Central memory CD4-positive, alpha-beta T cell (primary cell): Measurements from ENCODE around the gene ITGA8.
"Not testable (repeated sequence)": the region's sequence is repeated elsewhere in the genome, so short reads cannot be mapped to it uniquely, and the experiment has no call there.

Source experiments
- DNase-seq: peaks from one replicate; pipeline ENCODE4 v3.0.0; 2022

The ITGA8 gene

DNA sequence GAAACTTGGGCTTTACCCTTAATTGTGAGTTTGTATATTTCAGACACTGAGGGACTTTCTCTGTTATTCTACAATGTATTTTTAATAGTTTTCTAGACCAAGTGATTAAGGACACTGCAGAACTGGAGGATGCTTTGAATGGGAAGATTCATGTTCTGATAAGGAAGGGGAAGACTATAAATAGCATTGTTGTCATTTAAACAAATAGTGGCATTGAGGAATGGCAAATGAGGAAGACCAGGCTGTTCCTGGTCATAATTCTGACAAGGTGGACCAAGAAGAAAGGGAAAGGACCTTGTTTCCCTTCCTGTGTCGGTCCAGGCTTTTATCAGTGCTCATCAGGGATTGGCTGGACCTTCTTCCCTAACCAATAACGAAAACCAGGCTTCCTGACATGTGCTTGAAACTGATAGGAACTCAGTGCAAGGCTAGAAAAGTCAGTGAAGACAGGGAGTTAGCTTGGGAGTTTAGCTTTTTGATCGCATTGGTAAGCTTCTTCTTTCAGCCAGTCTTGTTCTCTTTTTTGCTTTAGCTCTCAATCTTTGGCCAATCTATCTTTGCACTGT lies 116.2 kb downstream of the ITGA8 start:
- DNase-seq, result no peak

- no peak for DNase-seq
These were observed 117.9 kb downstream of the ITGA8 start for GRCh38 chr10:15601819-15602218.

DNA sequence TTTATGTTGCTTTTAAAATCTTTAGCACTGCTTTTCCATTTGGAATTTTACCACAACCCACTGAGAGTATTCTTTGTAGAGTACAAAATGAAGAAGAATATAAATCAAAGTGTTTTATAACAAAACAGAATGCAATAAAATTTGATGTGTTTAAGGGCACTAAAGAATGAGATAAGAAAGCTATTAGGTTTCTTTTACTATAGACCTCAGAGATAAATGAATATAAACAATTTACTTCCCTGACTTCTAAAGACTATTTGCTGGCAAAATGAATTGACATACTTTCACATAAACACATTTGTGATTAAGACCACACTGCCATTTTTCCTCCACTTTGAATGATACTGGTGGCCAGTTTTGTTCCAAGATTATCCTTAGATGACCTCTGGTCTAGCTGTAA lies 124.5 kb downstream of the ITGA8 start:
- DNase-seq, result no peak

DNA sequence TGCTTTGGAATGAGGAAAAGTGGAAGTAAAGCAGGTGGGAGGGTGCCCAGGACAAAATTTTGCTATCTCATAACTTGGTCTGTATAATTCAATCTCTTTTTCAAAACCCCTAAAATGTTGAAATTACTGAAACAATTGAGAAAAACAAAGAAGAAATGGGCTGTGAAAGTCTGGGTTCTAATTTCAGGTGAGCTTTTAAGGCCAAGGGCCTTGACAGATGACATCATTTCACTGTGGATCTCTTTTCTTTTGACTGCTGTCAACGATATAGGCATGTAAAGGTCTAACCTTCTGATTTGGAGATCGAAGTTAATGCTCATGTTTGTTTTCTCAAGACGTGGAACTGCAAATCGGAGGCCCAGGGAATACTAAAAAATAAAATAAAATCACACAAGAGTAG lies 127.8 kb downstream of the ITGA8 start:
- DNase-seq, result no peak

DNA sequence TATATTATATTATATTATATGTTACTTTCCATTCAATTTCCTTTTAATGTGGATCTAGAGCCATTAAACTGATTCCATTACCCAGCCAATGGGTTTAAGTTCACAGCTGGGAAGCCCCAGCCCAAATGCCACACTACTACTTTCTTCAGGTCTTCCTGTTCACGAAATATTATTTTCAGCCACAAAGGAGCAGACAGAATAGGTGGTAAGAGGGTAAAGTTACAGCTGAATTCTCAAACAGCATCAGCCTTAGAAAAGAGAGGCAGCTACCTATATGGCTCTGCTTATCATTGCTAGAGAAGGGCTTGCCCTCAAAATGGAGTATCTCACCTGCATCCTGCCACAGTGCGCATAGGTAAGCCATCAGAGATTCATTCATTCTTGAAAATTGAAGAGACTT lies 128.3 kb downstream of the ITGA8 start:
- no peak for DNase-seq

DNA sequence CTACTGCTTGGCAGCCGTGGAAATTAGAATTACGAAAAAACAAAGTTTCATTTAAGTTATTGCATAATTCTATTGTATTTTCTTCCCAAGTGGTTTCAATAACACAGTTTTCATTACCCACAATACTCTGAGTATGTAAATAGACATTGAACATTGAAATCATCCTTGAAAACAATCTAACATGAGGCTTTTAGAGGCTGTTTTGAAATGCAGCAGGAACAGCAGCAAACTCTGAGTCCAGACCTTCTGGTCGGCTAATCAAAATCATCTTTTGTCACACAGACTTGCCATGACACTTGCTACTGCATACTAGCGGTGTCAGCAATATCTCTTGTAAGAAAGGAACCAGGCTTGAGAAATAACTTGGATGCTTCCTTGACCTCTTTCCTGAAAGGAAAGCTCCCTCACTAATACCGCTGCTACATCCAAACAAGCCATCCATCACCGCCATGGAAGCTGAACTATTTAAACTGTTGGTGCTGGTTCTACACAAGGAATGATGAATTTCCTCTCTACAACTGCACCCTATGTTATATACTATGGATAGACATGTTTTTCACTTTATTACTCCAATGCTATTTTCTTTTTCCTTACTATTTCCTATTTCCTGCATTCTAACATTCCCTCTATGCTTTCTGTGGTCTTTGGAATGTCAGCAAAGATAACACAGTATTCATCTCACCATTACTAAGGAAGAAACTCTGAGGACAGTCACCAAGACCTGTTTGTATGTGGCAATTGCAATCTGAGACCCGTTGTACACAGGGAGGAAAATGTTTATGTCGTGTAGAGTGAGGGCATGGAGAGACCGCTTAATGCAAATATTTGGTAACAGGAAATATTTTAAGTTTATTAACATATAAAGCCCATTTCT lies 130.8 kb downstream of the ITGA8 start:
- no peak for DNase-seq

DNA sequence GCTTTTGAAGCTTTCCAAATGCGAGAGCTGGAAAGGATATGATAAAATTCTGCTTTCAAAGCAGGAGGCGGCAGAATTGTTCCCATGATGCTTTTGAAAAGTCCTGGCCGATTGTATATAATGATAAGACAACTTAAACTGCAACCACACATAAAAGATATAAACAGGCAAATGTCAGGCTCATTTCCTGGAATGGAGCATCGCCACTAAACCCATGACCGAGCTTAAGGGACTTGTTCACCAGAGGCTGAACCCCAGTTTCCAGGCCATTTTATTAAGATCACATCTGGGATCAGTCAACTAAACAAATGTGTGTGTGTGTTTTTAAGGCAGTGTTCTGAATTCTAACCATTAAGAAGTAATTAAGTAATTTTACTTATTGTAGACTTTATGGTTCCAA lies 131.6 kb downstream of the ITGA8 start:
- no peak for DNase-seq

GRCh38 chr10:15587271-15587670 lies 132.5 kb downstream of the ITGA8 start:
- no peak for DNase-seq

- DNase-seq, result no peak
These were observed 134.4 kb downstream of the ITGA8 start for GRCh38 chr10:15585303-15585715.

DNA sequence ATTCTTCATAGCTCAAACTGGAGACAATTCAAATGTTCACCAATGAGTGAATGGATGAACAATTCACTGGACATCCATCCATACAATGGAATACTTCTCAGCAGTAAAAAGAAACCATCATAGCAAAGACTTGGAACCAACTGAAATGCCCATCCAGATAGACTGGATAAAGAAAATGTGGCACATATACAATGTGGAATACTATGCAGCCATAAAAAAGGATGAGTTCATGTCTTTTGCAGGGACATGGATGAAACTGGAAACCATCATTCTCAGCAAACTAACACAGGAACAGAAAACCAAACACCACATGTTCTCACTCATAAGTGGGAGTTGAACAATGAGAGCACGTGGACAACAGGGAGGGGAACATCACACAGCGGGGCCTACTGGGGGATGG lies 136.8 kb downstream of the ITGA8 start:
- DNase-seq, result not testable (repeated sequence)

- DNase-seq, result no peak
These were observed 140.1 kb downstream of the ITGA8 start for GRCh38 chr10:15579605-15580004.

DNA sequence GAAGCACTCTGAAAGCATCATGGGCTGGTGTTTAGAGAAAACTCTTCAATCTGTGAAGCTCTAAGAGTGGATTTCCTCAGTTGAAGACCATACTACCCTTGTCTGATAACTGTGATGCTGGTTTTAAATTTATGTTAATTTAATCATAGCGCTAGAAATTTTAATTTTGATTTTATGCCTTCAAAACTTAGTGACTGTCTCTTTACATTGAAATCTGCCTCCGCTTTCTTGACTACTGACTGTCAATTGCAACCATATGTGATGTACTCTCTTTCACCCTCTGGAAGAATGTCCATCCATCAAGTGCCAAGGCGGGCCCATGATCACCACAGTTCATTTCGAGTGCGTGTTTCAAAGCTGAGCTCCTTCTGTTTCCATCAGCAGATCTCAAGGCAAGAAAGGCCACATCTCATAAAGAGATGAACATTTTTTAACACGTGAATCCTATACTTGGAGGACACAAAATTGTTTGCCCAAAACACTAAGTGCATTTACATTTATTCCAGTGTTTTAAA lies 147.1 kb downstream of the ITGA8 start:
- no peak for DNase-seq

GRCh38 chr10:15571575-15571974 lies 148.1 kb downstream of the ITGA8 start:
- no peak for DNase-seq

GRCh38 chr10:15570738-15571339 lies 148.9 kb downstream of the ITGA8 start:
- no peak for DNase-seq

DNA sequence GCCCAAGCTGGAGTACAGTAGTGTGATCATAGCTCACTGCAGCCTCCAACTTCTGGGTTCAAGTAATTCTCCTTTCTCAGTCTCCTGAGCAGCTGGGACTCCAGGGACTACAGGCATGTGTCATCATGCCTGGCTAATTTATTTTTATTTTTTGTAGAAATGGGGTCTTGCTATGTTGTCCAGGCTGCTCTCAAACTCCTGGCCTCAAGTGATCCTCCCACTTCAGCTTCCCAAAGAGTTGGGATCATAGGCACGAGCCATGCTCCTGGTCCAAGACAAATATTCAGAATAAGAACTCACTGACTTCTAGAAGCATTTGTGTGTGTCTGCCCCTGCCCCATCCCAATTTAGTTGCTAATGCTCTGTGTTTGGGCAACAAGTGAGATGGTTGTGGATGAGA lies 151.8 kb downstream of the ITGA8 start:
- no peak for DNase-seq

DNA sequence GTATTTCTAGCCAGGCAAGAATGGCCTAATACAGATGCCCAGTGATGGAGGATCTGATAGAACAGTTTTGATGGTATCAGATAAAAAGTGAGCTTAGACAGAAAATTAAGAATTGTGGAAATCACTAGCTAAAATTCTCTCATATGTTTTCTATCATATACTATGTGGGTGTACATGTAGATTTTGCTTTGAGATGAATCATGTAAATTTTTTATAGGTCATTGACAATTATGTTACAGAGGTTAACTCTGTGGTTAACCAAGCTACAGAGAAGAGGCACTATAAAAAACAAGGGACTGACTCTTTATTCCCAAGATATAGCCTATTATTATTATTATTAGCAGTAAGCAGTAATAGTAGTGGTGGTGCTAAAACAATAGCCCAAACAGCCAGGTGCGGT lies 156.5 kb downstream of the ITGA8 start:
- no peak for DNase-seq

GRCh38 chr10:15562578-15562977 lies 157.1 kb downstream of the ITGA8 start:
- DNase-seq, result no peak

GRCh38 chr10:15562116-15562515 lies 157.6 kb downstream of the ITGA8 start:
- DNase-seq, result no peak

DNA sequence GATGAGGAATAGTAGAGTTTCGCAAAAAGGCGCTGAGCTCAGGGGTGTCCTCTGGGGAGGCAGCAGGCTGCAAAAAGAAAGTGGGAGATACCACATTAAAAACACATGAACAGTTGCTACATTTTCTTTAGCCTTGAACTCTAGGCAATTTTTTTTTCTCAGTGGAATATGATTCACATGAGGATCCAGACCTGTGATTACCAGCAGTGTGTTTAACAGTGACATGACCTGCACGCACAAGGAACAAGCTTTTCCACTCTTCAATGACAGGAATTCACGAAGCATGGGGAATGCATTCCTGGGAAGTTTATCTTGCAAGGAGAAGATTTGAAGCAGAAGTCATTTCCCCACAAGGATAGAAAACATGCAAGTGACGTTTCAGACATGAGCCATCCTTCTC lies 161.6 kb downstream of the ITGA8 start:
- DNase-seq, result no peak

DNA sequence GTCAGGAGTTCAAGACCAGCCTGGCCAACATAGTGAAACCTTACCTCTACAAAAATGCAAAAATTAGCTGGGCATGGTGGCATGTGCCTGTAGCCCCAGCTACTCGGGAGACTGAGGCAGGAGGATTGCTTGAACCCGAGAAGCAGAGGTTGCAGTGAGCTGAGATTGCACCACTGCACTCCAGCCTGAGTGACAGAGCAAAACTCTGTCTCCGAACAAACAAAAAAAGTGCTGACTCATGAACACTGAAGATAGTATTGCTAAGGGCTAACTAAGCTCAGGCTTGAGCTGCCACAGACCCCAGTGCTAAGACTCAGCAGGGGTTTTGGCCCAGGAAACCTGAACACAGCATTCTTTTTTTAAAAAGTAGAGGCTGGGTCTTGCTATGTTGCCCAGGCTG lies 162.6 kb downstream of the ITGA8 start:
- DNase-seq, result not testable (repeated sequence)

DNA sequence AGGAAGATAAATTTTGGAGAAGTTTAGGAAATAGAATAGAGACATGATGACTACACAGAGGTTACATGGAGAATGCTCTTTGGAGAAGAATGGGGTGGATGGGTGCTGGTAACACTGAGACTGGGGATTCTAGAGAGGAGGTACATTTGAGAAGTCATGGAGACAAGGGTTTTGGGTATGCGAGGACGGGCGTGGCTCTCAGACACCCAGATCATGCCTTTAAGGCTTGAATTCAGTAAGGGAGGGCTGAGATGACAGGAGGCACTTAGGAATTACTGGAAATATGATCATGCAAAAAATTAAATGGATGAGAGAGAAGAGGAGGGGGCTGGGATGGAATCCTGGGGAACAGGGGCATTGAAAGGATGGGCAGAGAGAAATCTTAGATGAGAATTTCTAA lies 168.8 kb downstream of the ITGA8 start:
- no peak for DNase-seq

GRCh38 chr10:15548331-15548730 lies 171.4 kb downstream of the ITGA8 start:
- DNase-seq, result no peak

DNA sequence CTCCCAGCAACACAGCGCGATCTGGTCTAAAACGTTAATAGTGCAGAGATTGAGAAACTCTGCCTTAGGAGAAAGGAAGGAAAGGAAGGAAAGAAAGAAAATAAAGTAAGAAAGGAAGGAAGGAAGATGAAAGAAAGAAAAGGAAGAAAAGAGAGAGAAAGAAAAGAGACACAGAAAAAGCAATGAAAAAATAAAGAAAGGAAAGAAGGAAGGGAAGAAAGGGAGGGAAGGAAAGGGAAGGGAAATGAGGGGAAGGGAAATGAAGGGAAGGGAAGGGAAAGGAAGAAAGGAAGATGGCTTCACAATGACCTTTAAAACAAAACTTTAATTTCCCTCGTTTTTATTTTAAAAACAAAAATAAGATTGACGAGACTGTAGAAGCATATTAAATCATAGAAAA lies 173.1 kb downstream of the ITGA8 start:
- no peak for DNase-seq

GRCh38 chr10:15545884-15546283 lies 173.8 kb downstream of the ITGA8 start:
- DNase-seq, result no peak
